ENCODE results near the gene OR9A4. TPM values are rescaled to one million over a fixed set of nuclear protein-coding genes. Genes with fewer than 3 reads are reported as not detected.

Gene OR9A4
- total and polyA plus RNA-seq, 10 of the 15 experiments (the other 5 are each of a cell fraction or from before 2014, with no cell fraction given) = not detected

GRCh38 chr7:141956084-141956483 lies 39.9 kb downstream of the OR9A4 start (continued):
- TF ChIP-seq ATF2 (IDR thresholded peaks at IDR 0.05; ENCODE audit: low read length) (no peak), TCF3 (IDR thresholded peaks at IDR 0.05; ENCODE audit: borderline replicate concordance, insufficient read depth, low read depth, low read length) (no peak)

- no peaks in the 10 kb centered on the region for H3K36me3 ChIP-seq (ENCODE audit: control insufficient read depth in 2 of 2, insufficient read depth in 2 of 2, low read length in 1 of 2)
- H4K20me1 ChIP-seq (ENCODE audit: control insufficient read depth, insufficient read depth) = no peaks in the 10 kb centered on the region
- WGBS (ENCODE audit: insufficient coverage, insufficient replicate concordance, low lambda C conversion rate, missing lambda C conversion rate) = 54% methylated on average over 3 of the region's 3 CpGs
- ChIA-PET RAD21 (ENCODE audit: unreplicated experiment) (no interaction called here), CTCF (interaction anchor here (1.2 to 1.5 kb wide), 2 partner anchors 15 kb away, joined by 4 to 6 read pairs; no protein-coding TSS in a partner anchor), SMC1A (ENCODE audit: uncharacterized antibody, unreplicated experiment) (no interaction called here), POLR2A (no interaction called here)
- H3K4me3 ChIP-seq = no peak overlapping the region
- no peak overlapping the region for H3K9ac ChIP-seq (ENCODE audit: control insufficient read depth, insufficient read depth, low read length)
- FAIRE-seq = peak; percentile 65
- H3K27ac ChIP-seq (ENCODE audit: control insufficient read depth, insufficient read depth) = no peak overlapping the region
- H3K4me1 ChIP-seq (ENCODE audit: control insufficient read depth, insufficient read depth, low read length) = no peaks in the 10 kb centered on the region
- H3K27me3 ChIP-seq (replicated peaks in 1 of 2; ENCODE audit: control insufficient read depth in 2 of 2, insufficient read depth in 2 of 2, low read length in 1 of 2) = no peaks in the 10 kb centered on the region
- in situ Hi-C loops (cut with MboI) (no loop called here), intact Hi-C loops (cut with micrococcal nuclease; ENCODE audit: unreplicated experiment) (no loop called here)
- no peak for DNase-seq (ENCODE audit: low read depth, low spot score)
- H3K4me2 ChIP-seq (ENCODE audit: control insufficient read depth, insufficient read depth) = no peak overlapping the region
- no peaks in the 10 kb centered on the region for H3K9me3 ChIP-seq (replicated peaks; ENCODE audit: control insufficient read depth, insufficient read depth, low read length)
- ATAC-seq = peak; percentile 84
- no peaks in the 10 kb centered on the region for H3K79me2 ChIP-seq (ENCODE audit: control insufficient read depth, insufficient read depth, low read length)
- no TSS peak for BruUV-seq (replicated peaks)
- no peak overlapping the region for H2AFZ ChIP-seq (ENCODE audit: control insufficient read depth, low read depth, low read length)
- TF ChIP-seq CBFB (IDR thresholded peaks at IDR 0.05; ENCODE audit: low read depth) (no peak), HDAC6 (IDR thresholded peaks at IDR 0.05; ENCODE audit: unreplicated experiment) (no peak), ETV6 (conservative IDR thresholded peaks at IDR 0.05 in 1 of 2, IDR thresholded peaks at IDR 0.05 in 1 of 2; ENCODE audit: borderline replicate concordance in 1 of 2, low read depth in 1 of 2) (peak in 1 of 2 experiments; percentile 60; a peak in 1 of 4 replicates), MYB (IDR thresholded peaks at IDR 0.05; ENCODE audit: borderline replicate concordance, low read depth, low read length) (no peak), ATF7 (IDR thresholded peaks at IDR 0.05; ENCODE audit: low read depth) (peak; percentile 79), IKZF1 (conservative IDR thresholded peaks at IDR 0.05) (0 out of 2 replicates have a peak, but pooled peaks have one; percentile 16), RELA (IDR thresholded peaks at IDR 0.05; ENCODE audit: borderline replicate concordance, partially characterized antibody) (no peak), SMARCA5 (IDR thresholded peaks at IDR 0.05) (no peak), LARP7 (IDR thresholded peaks at IDR 0.05) (no peak), MEF2B (IDR thresholded peaks at IDR 0.05; ENCODE audit: partially characterized antibody, poor library complexity, severe bottlenecking) (peak; percentile 41), SUPT20H (IDR thresholded peaks at IDR 0.05; ENCODE audit: borderline replicate concordance, control insufficient read depth, low read depth, low read length) (no peak), CREM (IDR thresholded peaks at IDR 0.05; ENCODE audit: low read depth) (peak; percentile 57), ZBED1 (IDR thresholded peaks at IDR 0.05; ENCODE audit: borderline replicate concordance) (0 out of 2 replicates have a peak, but pooled peaks have one; percentile 58), ATF2 (IDR thresholded peaks at IDR 0.05; ENCODE audit: low read length) (peak; percentile 75), TCF7 (IDR thresholded peaks at IDR 0.05; ENCODE audit: borderline replicate concordance) (peak; percentile 73), IKZF2 (IDR thresholded peaks at IDR 0.05) (peak in 1 of 2 experiments; percentile 46; a peak in 1 of 4 replicates), SPI1 (IDR thresholded peaks at IDR 0.05; ENCODE audit: borderline replicate concordance, insufficient read depth, low read depth, low read length) (peak; percentile 89), MLLT1 (IDR thresholded peaks at IDR 0.05) (no peak)
These were observed 44.7 kb downstream of the OR9A4 start for GRCh38 chr7:141960687-141961422.

Data from GM12878 (cell line).